ENCODE data around the gene CCDC154.

Gene CCDC154

DNA sequence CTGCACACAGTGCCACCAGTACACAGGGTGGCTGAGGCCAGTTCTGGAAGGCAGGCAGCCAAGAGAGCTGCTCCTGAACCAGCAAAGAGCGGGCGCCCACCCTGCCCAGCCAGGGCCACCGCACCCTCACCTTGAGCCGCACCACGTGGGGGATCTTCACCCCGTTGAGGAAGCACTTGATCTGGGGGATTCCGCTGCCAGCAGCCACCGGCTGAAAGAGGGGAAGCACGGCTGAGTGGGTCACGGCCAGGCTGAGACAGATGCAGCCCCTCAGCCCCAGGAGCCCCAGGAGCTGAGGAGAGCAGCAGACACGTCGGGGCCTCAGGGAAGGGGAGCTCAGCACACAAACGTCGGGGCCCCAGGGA is 14.6 kb upstream of the CCDC154 start:
- TF ChIP-seq SETDB1 (IDR thresholded peaks at IDR 0.05; ENCODE audit: insufficient read length, low read length) (no peak), ZNF623 (tag by site-specific recombination; IDR thresholded peaks at IDR 0.05) (no peak), GLIS1 (tag by site-specific recombination; IDR thresholded peaks at IDR 0.05) (no peak), ZNF777 (tag by site-specific recombination; IDR thresholded peaks at IDR 0.05; ENCODE audit: borderline replicate concordance) (no peak), ZNF654 (tag by site-specific recombination; IDR thresholded peaks at IDR 0.05; ENCODE audit: low read depth) (no peak), ZFHX2 (tag by site-specific recombination; conservative IDR thresholded peaks at IDR 0.05) (no peak), ZNF600 (tag by site-specific recombination; IDR thresholded peaks at IDR 0.05) (no peak), WT1 (tag by site-specific recombination; IDR thresholded peaks at IDR 0.05) (no peak), ZNF140 (tag by site-specific recombination; IDR thresholded peaks at IDR 0.05) (no peak), ZNF473 (tag by site-specific recombination; IDR thresholded peaks at IDR 0.05) (no peak), ZNF521 (tag by site-specific recombination; IDR thresholded peaks at IDR 0.05) (no peak), ZNF157 (tag by site-specific recombination; IDR thresholded peaks at IDR 0.05) (no peak), KLF8 (tag by site-specific recombination; IDR thresholded peaks at IDR 0.05) (no peak), ZNF23 (tag by site-specific recombination; IDR thresholded peaks at IDR 0.05; ENCODE audit: borderline replicate concordance) (no peak), ZNF529 (tag by site-specific recombination; IDR thresholded peaks at IDR 0.05; ENCODE audit: insufficient replicate concordance) (no peak), ZNF560 (tag by site-specific recombination; IDR thresholded peaks at IDR 0.05; ENCODE audit: borderline replicate concordance) (no peak)
- TF ChIP-seq, protein P1, sequence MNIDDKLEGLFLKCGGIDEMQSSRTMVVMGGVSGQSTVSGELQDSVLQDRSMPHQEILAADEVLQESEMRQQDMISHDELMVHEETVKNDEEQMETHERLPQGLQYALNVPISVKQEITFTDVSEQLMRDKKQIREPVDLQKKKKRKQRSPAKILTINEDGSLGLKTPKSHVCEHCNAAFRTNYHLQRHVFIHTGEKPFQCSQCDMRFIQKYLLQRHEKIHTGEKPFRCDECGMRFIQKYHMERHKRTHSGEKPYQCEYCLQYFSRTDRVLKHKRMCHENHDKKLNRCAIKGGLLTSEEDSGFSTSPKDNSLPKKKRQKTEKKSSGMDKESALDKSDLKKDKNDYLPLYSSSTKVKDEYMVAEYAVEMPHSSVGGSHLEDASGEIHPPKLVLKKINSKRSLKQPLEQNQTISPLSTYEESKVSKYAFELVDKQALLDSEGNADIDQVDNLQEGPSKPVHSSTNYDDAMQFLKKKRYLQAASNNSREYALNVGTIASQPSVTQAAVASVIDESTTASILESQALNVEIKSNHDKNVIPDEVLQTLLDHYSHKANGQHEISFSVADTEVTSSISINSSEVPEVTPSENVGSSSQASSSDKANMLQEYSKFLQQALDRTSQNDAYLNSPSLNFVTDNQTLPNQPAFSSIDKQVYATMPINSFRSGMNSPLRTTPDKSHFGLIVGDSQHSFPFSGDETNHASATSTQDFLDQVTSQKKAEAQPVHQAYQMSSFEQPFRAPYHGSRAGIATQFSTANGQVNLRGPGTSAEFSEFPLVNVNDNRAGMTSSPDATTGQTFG (tag by site-specific recombination; IDR thresholded peaks at IDR 0.05; ENCODE audit: borderline replicate concordance), result no peak
- TF ChIP-seq, protein P2, sequence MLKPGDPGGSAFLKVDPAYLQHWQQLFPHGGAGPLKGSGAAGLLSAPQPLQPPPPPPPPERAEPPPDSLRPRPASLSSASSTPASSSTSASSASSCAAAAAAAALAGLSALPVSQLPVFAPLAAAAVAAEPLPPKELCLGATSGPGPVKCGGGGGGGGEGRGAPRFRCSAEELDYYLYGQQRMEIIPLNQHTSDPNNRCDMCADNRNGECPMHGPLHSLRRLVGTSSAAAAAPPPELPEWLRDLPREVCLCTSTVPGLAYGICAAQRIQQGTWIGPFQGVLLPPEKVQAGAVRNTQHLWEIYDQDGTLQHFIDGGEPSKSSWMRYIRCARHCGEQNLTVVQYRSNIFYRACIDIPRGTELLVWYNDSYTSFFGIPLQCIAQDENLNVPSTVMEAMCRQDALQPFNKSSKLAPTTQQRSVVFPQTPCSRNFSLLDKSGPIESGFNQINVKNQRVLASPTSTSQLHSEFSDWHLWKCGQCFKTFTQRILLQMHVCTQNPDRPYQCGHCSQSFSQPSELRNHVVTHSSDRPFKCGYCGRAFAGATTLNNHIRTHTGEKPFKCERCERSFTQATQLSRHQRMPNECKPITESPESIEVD (tag by site-specific recombination; IDR thresholded peaks at IDR 0.05), result no peak
- TF ChIP-seq, protein P3, sequence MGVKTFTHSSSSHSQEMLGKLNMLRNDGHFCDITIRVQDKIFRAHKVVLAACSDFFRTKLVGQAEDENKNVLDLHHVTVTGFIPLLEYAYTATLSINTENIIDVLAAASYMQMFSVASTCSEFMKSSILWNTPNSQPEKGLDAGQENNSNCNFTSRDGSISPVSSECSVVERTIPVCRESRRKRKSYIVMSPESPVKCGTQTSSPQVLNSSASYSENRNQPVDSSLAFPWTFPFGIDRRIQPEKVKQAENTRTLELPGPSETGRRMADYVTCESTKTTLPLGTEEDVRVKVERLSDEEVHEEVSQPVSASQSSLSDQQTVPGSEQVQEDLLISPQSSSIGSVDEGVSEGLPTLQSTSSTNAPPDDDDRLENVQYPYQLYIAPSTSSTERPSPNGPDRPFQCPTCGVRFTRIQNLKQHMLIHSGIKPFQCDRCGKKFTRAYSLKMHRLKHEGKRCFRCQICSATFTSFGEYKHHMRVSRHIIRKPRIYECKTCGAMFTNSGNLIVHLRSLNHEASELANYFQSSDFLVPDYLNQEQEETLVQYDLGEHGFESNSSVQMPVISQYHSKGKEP (tag by site-specific recombination; IDR thresholded peaks at IDR 0.05), result no peak
- TF ChIP-seq, protein P4, sequence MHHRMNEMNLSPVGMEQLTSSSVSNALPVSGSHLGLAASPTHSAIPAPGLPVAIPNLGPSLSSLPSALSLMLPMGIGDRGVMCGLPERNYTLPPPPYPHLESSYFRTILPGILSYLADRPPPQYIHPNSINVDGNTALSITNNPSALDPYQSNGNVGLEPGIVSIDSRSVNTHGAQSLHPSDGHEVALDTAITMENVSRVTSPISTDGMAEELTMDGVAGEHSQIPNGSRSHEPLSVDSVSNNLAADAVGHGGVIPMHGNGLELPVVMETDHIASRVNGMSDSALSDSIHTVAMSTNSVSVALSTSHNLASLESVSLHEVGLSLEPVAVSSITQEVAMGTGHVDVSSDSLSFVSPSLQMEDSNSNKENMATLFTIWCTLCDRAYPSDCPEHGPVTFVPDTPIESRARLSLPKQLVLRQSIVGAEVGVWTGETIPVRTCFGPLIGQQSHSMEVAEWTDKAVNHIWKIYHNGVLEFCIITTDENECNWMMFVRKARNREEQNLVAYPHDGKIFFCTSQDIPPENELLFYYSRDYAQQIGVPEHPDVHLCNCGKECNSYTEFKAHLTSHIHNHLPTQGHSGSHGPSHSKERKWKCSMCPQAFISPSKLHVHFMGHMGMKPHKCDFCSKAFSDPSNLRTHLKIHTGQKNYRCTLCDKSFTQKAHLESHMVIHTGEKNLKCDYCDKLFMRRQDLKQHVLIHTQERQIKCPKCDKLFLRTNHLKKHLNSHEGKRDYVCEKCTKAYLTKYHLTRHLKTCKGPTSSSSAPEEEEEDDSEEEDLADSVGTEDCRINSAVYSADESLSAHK (tag by site-specific recombination; IDR thresholded peaks at IDR 0.05), result no peak
- Histone ChIP-seq H3K4me3 (ENCODE audit: low read depth, low read length) (no peak overlapping the region), H3K36me3 (ENCODE audit: control insufficient read depth in 2 of 2, insufficient read depth in 1 of 2, low read length in 2 of 2) (peaks cover 0 to 70% of the 10 kb centered on the region in 2 experiments; a peak in 1 of 3 replicates), H3K4me1 (ENCODE audit: control insufficient read depth, insufficient read depth, low read length) (no peaks in the 10 kb centered on the region), H3K9me3 (ENCODE audit: control insufficient read depth, insufficient read depth, low read depth, low read length) (no peaks in the 10 kb centered on the region), H3K27ac (ENCODE audit: extremely low read depth, low read depth, low read length) (no peak overlapping the region)
- CTCF ChIA-PET, result interaction anchor here (1.0 kb wide), 1 partner anchor 96 kb away, joined by 3 read pairs; no protein-coding TSS in a partner anchor
- POLR2A ChIA-PET, result no interaction called here

All from HEK293 (cell line).